HG02759 (cell line): ENCODE data around the gene ATG2A.
A peak's percentile ranks its signal among the peaks of the same experiment; 100 is the strongest.
"Not testable (repeated sequence)": the region's sequence is repeated elsewhere in the genome, so short reads cannot be mapped to it uniquely, and the experiment has no call there.

Source experiments
- ATAC-seq: cut with Tn5 transposase; IDR thresholded peaks from one replicate; pipeline ENCODE4 v1.9.1; 2021; ENCODE audit warnings: mild to moderate bottlenecking, moderate library complexity; ENCODE audit not compliant: unreplicated experiment

ATG2A gene

GRCh38 chr11:64857485-64857884, 59.5 kb downstream of the ATG2A start:
- ATAC-seq = no peak

- no peak for ATAC-seq
Observed at GRCh38 chr11:64856382-64857227, 60.4 kb downstream of the ATG2A start.

DNA sequence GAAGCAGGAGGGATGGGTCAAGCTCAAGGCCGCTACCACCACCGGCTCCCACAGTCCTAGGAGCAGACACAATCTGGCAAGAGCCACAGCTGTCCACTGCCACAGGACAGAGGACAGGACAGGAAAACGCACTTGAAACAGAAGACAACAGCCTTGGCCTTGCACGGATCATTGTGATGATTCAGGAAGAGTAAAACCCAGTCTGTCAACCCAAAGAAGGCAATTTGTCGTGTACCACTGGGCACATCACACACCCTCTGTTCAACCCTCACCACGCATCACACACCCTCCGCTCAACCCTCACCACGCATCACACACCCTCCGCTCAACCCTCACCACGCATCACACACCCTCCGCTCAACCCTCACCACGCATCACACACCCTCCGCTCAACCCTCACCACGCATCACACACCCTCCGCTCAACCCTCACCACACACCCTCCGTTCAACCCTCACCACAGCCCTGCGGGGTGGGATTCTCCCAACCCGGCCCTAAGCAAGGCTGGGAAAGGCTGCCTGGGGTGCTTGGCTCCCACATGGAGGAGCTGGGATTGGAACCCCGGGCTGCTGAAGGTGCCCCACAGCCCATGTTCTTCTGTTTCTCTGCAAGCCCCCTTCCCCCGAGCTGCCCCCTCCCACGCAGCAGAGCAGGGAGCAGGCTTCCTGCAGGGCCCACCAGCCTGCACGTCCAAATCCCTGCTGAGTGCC, 61.3 kb downstream of the ATG2A start:
- no peak for ATAC-seq

- no peak for ATAC-seq
Observed at GRCh38 chr11:64854534-64855502, 62.2 kb downstream of the ATG2A start.

DNA sequence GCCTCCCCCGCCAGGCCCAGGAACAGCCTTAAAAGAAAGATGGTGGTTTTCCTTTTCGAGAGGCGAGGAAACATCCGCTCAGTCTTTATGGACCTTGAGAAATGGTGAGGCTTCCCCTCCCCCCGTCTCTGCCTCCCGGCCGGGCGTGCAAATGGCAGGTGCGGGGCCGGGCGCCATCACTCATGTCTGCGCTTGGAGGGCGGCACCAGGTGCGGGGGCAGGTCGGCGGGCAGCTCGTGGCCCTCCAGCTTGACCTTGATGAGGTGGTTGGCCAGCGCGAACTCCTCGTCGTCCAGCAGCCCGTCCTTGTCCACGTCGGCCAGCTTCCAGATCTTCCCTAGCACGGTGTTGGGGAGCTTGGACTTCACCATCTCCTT, 62.9 kb downstream of the ATG2A start:
- ATAC-seq = no peak

DNA sequence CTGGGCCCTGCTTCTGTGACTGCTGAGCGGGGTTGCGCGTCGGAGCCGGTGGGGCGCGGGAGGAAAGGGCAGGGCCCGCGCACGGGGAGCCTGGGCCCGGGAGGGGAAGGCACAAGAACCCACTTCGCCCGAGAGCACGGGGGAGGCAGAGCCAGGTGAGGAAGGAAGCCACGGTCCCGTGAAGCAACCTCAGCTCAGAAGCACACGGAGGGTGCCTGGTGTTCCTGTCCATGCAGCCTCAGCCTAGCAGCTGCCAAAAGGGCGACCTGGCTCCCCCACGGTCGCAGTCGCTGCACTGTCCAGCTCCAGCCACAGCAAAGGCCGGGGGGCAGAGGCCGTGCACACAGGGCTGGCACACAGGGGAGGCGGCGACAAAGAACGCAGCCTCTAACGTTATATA, 63.3 kb downstream of the ATG2A start:
- no peak for ATAC-seq

DNA sequence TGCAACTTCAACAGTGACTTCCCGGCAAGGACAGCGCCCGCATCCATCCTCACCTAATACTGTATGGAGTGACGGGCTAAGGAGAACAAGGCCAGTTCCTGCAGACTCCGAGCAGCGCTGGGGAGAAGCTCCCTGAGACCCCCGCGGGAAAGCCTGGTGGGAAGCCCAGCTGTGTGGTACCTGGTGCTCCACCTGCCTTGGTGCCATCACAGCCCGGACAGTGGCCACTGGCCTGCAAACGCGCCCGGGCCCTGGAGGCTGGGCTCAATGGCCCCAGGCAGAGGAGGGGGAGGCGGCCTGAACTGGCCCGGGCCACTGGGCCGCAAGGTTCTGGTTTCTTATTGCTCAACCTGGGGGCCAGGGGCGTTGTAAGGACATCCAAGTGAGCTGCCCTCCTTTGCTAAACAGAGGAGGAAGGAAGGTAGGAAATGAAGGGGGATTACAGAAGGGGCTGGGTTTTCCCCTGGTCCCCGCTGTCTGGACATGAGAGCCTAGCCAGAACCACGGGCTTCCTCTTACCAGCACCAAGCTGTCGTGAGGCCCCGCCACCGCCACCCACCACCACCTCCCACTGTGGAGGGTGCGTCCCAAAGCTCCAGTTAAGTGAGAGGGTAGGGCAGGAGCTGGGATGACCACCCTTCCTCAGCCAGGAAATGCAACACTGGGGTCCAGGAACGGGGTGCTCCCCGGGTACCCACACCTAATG, 64.1 kb downstream of the ATG2A start:
- no peak for ATAC-seq

DNA sequence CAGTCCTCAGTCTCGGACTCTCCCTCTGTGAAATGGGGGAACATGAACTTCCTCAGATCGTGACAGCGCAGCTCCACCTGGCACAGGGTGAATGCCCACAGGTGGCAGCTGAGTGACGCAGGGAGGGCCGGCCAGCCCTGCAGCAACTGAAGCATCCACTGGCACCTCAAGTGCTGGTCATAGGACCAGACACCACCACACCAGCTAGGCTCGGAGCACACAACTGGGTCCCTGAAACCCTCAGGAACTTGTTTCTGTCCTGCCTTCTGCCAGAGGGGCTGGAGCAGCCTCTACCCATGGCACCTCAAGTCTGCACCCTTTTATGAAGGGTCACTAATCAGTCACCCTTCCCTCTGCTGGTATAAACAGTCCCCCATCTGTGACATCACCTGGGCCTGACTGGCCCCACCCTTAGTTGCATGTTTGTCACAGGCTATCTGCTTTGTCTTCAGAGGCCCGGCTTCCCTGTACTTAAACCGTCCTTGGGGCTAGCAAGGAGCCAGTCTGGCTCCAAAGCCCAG, 65.1 kb downstream of the ATG2A start:
- ATAC-seq = no peak

DNA sequence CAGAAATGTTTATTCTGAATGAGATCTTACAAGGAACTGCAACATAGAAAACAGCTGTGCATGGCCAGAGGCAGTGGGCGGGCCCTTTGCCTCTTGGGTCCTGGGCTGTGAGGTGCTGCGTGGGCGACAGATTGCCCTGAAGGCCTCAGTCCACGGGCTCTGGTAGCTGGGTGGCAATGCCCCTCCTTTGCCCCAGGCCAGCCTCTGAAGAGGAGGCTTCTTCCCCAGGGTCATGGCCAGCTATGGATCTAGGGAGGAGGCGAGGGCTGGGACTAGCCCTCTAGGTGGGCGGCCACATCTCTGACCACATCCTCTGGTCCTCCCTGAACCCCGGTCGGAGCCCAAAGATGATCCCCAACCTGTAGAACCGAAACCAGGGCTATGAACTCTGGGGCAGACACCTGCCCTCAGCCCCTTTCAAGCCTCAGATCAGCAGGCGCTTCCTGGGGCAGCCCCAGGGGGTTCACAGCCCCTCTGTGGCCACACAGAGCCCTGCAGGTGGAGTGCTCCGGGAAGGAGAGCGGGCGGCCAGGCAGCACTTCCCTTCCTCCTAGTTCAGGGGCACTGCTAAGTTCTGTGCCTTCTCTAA, 65.9 kb downstream of the ATG2A start:
- ATAC-seq = peak; percentile 73

GRCh38 chr11:64849598-64850356, 67.2 kb downstream of the ATG2A start:
- no peak for ATAC-seq

DNA sequence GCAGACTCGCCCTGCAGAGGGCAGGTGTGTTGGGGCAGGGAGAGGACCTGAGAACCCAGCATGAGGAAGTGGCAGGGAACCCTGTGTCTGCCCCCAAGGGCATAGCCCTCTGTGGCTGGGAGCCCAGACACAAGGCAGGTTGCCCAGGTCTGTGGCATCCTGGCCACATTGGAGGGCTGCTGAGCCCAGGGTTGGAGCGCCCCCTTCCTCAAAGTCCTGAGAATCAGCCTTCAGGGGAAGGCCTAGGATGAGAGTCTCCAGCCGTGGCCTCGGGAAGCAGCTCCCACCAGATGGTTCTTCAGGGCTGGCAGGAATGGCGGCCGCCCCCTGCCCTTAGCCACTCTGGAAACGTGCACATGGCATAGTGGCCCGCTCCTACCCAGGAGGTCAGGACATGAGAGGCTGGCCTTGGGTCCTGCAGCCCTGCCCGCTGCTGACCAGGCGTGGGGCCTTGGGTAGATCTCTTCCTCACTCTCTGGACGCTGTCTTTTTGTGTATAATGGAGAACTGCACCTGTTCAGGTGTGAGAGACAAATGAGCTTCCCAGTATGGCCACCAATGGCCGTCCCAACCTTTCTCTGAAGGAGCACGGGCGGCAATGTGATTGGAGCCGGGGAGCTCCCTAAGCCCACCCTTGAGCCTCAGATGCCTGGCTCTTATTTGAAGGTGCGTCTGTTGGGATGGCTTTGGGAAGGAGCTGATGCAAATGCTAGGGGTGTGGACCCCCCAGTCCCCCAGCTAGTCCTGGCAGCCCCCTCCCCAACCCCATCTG, 68.0 kb downstream of the ATG2A start:
- ATAC-seq = no peak

GRCh38 chr11:64848214-64848825, 68.7 kb downstream of the ATG2A start:
- no peak for ATAC-seq

DNA sequence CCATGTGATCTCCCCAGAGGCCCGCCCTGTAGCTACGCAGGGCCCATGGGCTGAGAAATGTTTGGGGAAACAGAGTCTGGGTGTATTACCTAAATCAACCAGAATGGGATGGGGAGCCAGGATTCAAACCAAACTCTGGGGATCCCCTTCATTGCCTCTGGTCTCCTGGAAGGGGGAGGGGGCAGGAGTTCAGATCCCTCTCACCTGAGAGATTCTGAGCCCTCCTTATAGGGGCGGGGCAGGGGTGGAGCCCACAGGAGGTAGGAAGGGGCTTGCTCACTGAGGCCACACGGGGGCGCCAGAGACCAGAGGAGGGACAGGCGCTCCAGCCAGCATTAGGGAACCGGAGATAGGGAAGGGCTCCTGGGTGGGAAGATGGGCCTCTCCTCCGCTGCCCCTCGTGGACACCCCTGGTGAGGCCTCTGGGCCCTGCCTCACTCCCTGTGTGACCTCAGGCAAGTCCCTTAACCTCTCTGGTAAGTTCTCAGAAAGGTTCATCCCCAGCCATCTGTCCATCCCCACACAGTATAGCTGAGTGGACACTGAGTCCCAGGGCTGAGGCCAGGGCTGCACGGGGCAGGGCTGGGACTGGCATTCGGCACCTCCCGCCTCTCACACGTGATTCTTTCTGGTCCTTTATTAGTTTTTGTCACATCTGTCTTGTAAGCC, 69.9 kb downstream of the ATG2A start:
- ATAC-seq = peak; percentile 24

DNA sequence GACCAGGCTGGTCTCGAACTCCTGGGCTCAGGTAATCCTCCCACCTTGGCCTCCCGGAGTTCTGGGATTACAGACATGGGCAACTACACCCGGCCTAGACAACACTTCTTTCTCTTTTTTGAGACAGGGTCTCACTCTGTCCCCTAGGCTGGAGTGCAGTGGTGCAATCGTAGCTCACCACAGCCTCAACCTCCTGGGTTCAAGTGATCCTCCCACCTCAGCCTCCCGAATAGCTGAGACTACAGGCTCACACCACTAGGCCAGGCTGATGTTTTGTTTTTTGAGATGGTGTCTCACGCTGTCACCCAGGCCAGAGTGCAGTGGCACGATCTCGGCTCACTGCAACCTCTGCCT, 71.3 kb downstream of the ATG2A start:
- not testable (repeated sequence) for ATAC-seq

GRCh38 chr11:64845129-64845775, 71.8 kb downstream of the ATG2A start:
- no peak for ATAC-seq
